HG03095 (cell line): ENCODE measurements around the gene THAP12.
"Not testable (repeated sequence)": the region's sequence is repeated elsewhere in the genome, so short reads cannot be mapped to it uniquely, and the experiment has no call there.

Experiments used
- ATAC-seq: cut with Tn5 transposase; IDR thresholded peaks from one replicate; pipeline ENCODE4 v1.9.1; 2021; ENCODE audit warnings: moderate library complexity; ENCODE audit not compliant: unreplicated experiment

The THAP12 gene

GRCh38 chr11:76329084-76329648, 51.8 kb downstream of the THAP12 start:
- ATAC-seq, result no peak

- ATAC-seq, result no peak
Measured at GRCh38 chr11:76327756-76328388, 53.1 kb downstream of the THAP12 start.

GRCh38 chr11:76327202-76327601, 53.7 kb downstream of the THAP12 start:
- ATAC-seq, result no peak

- no peak for ATAC-seq
Measured at GRCh38 chr11:76325185-76325584, 55.7 kb downstream of the THAP12 start.

GRCh38 chr11:76323804-76324203, 57.1 kb downstream of the THAP12 start:
- ATAC-seq, result no peak

GRCh38 chr11:76323375-76323774, 57.6 kb downstream of the THAP12 start:
- not testable (repeated sequence) for ATAC-seq

GRCh38 chr11:76322942-76323341, 58.0 kb downstream of the THAP12 start:
- no peak for ATAC-seq

GRCh38 chr11:76322540-76322939, 58.4 kb downstream of the THAP12 start:
- no peak for ATAC-seq

- ATAC-seq, result no peak
Measured at GRCh38 chr11:76321820-76322524, 59.0 kb downstream of the THAP12 start.

- no peak for ATAC-seq
Measured at GRCh38 chr11:76321340-76321739, 59.6 kb downstream of the THAP12 start.

- ATAC-seq, result no peak
Measured at GRCh38 chr11:76320929-76321328, 60.0 kb downstream of the THAP12 start.

- not testable (repeated sequence) for ATAC-seq
Measured at GRCh38 chr11:76319798-76320197, 61.1 kb downstream of the THAP12 start.

- ATAC-seq, result peak; percentile 66
Measured at GRCh38 chr11:76318744-76319384, 62.1 kb downstream of the THAP12 start.

- no peak for ATAC-seq
Measured at GRCh38 chr11:76317296-76317695, 63.6 kb downstream of the THAP12 start.

- no peak for ATAC-seq
Measured at GRCh38 chr11:76316726-76317125, 64.2 kb downstream of the THAP12 start.

- no peak for ATAC-seq
Measured at GRCh38 chr11:76315182-76315853, 65.6 kb downstream of the THAP12 start.

GRCh38 chr11:76314741-76315090, 66.2 kb downstream of the THAP12 start:
- no peak for ATAC-seq

- ATAC-seq, result no peak
Measured at GRCh38 chr11:76313913-76314740, 66.8 kb downstream of the THAP12 start.

- no peak for ATAC-seq
Measured at GRCh38 chr11:76313271-76313670, 67.7 kb downstream of the THAP12 start.

GRCh38 chr11:76310832-76311595, 69.9 kb downstream of the THAP12 start:
- ATAC-seq, result no peak
